Fibroblast of lung (primary cell): Measurements from ENCODE around the gene VCAM1. TPM values are rescaled to one million over a fixed set of nuclear protein-coding genes. Genes with fewer than 3 reads are reported as not detected.

Experiments used
- DNase-seq, 2 donors: peaks; one replicate each; pipeline versions ENCODE4 v3.0.0 to v3.0.0-alpha.2; 2010; ENCODE audit warnings: low read depth in 2 of 2
- H2AFZ ChIP-seq: 2 replicates; pipeline ENCODE4 v1.5.1; 2012; ENCODE audit warnings: low read length, control low read depth, inconsistent platforms
- H3K27ac ChIP-seq: 2 replicates; pipeline ENCODE4 v1.5.1; 2011; ENCODE audit warnings: low read length, control low read depth; ENCODE audit not compliant: insufficient read depth
- H3K27me3 ChIP-seq: 2 replicates; pipeline ENCODE4 v1.5.1; 2011; ENCODE audit warnings: mild to moderate bottlenecking, low read length; ENCODE audit not compliant: control insufficient read depth, insufficient read depth
- H3K36me3 ChIP-seq: 2 replicates; pipeline ENCODE4 v1.5.1; 2011; ENCODE audit warnings: low read length; ENCODE audit not compliant: control insufficient read depth, insufficient read depth
- H3K4me1 ChIP-seq: 2 replicates; pipeline ENCODE4 v1.5.1; 2011; ENCODE audit warnings: low read length; ENCODE audit not compliant: control insufficient read depth, insufficient read depth; ENCODE audit errors: extremely low read depth
- H3K4me2 ChIP-seq: 2 replicates; pipeline ENCODE4 v1.5.1; 2011; ENCODE audit warnings: low read length, control low read depth; ENCODE audit not compliant: insufficient read depth; ENCODE audit errors: extremely low read depth
- H3K4me3 ChIP-seq, 4 experiments: fragments of 200-600 bp in 1 of 4; sonication (generic) in 1 of 4; replicated peaks in 1 of 4; 2 replicates each; pipeline ENCODE4 v1.5.1; 2011 to 2016; ENCODE audit warnings: low read length in 4 of 4, low read depth in 3 of 4, mild to moderate bottlenecking in 3 of 4, control low read depth in 2 of 4, inconsistent platforms in 1 of 4, mixed read lengths in 1 of 4; ENCODE audit not compliant: insufficient read depth in 1 of 4; ENCODE audit errors: control extremely low read depth in 1 of 4
- H3K79me2 ChIP-seq: 2 replicates; pipeline ENCODE4 v1.5.1; 2012; ENCODE audit warnings: mild to moderate bottlenecking, low read length, inconsistent platforms; ENCODE audit not compliant: control insufficient read depth, insufficient read depth
- H3K9ac ChIP-seq: 2 replicates; pipeline ENCODE4 v1.5.1; 2011; ENCODE audit warnings: mild to moderate bottlenecking, low read length, control low read depth; ENCODE audit not compliant: insufficient read depth
- H3K9me3 ChIP-seq: 2 replicates; pipeline ENCODE4 v1.5.1; 2012; ENCODE audit warnings: low read depth, low read length; ENCODE audit not compliant: control insufficient read depth, insufficient read depth
- H4K20me1 ChIP-seq: 2 replicates; pipeline ENCODE4 v1.5.1; 2011; ENCODE audit warnings: low read length; ENCODE audit not compliant: control insufficient read depth, insufficient read depth; ENCODE audit errors: extremely low read depth
- EZH2 ChIP-seq: IDR thresholded peaks from 2 replicates; pipeline ENCODE4 v1.5.1; 2012; ENCODE audit warnings: low read length, control low read depth, mild to moderate bottlenecking; ENCODE audit errors: missing control alignments
- polyA plus RNA-seq, 2 donors: library from polyadenylated mRNA; depleted of rRNA in 1 of 2; stranded (reverse) in 1 of 2; unstranded in 1 of 2; fragments of >200 nt; gene quantifications; 2 replicates each; pipeline ENCODE4 v1.2.1, GENCODE V29; 2011 to 2012; ENCODE audit warnings: missing spikeins in 1 of 2
- total RNA-seq: library from RNA; depleted of rRNA; stranded (reverse); fragments of >200 nt; gene quantifications from 2 replicates; pipeline ENCODE4 v1.2.1, GENCODE V29; 2014
- TF ChIP-seq, protein P1 (sequence below), 2 donors: IDR thresholded peaks in 1 of 2; conservative IDR thresholded peaks in 1 of 2; 1 replicate in 1 of 2; 2 replicates in 1 of 2; pipeline ENCODE4 v1.5.1; 2011 to 2012; ENCODE audit warnings: low read length in 2 of 2, control low read depth in 1 of 2, inconsistent platforms in 1 of 2, low read depth in 1 of 2, mild to moderate bottlenecking in 1 of 2

The VCAM1 gene
- total and polyA plus RNA-seq, 2 donors (not counting 1 experiment from before 2014, with no cell fraction given): 0.92 to 14.9 TPM

DNA sequence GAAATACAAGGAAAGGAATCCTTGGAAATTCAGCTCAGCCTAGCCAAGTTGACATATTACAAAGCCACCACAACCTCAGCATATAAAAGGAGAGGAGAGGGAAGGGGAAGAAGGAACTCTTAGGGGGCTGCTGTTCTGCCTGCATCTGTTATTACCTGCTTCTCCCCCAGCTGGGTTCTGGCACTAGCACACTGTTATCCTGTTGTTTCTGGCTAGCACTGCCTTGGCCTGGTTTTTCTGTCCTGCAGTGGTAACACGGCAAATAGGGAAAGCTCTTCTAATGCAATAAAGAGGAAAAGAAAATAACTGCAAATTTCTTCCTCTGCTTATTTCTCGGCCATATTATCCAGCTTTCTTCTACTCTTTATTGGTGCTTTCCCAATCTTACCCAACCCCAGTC lies 16.5 kb upstream of the VCAM1 start:
- Histone ChIP-seq H3K4me2 (no peak overlapping the region), H4K20me1 (no peaks in the 10 kb centered on the region), H3K4me3 (no peak overlapping the region), H3K27me3 (no peaks in the 10 kb centered on the region), H3K36me3 (no peaks in the 10 kb centered on the region), H3K9ac (no peak overlapping the region), H2AFZ (no peak overlapping the region), H3K9me3 (no peaks in the 10 kb centered on the region), H3K79me2 (no peaks in the 10 kb centered on the region), H3K4me1 (peaks cover 2% of the 10 kb centered on the region), H3K27ac (no peak overlapping the region)
- no peak for TF ChIP-seq EZH2
- TF ChIP-seq, protein P1, sequence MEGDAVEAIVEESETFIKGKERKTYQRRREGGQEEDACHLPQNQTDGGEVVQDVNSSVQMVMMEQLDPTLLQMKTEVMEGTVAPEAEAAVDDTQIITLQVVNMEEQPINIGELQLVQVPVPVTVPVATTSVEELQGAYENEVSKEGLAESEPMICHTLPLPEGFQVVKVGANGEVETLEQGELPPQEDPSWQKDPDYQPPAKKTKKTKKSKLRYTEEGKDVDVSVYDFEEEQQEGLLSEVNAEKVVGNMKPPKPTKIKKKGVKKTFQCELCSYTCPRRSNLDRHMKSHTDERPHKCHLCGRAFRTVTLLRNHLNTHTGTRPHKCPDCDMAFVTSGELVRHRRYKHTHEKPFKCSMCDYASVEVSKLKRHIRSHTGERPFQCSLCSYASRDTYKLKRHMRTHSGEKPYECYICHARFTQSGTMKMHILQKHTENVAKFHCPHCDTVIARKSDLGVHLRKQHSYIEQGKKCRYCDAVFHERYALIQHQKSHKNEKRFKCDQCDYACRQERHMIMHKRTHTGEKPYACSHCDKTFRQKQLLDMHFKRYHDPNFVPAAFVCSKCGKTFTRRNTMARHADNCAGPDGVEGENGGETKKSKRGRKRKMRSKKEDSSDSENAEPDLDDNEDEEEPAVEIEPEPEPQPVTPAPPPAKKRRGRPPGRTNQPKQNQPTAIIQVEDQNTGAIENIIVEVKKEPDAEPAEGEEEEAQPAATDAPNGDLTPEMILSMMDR (conservative IDR thresholded peaks at IDR 0.05 in 1 of 2, IDR thresholded peaks at IDR 0.05 in 1 of 2; ENCODE audit: low read depth in 1 of 2, low read length in 2 of 2): no peak
- DNase-seq: no peak

DNA sequence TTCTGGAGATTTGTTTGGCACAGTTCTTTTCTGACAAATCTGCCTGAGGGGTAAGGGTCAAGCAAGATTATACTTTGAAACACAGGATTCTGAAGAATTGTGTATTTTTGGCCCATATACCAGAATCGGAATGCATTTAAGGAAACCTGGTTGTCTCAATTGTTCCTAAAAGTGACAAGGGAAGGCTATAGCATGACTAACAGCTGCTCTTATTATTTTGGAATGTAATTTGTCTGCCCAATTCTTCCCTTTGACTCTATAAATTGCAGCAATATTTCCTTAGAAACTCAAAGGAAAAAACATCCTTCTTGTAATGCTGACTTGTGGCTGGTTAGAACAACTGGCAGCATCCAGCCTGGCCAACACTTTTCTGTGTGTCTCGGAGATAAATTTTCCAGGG lies 15.8 kb upstream of the VCAM1 start:
- no peak overlapping the region for H3K4me2 ChIP-seq
- H3K27me3 ChIP-seq: no peaks in the 10 kb centered on the region
- no peaks in the 10 kb centered on the region for H3K79me2 ChIP-seq
- TF ChIP-seq, protein P1 (conservative IDR thresholded peaks at IDR 0.05 in 1 of 2, IDR thresholded peaks at IDR 0.05 in 1 of 2; ENCODE audit: low read depth in 1 of 2, low read length in 2 of 2): no peak
- no peak for TF ChIP-seq EZH2
- no peak overlapping the region for H3K4me3 ChIP-seq
- no peak overlapping the region for H3K9ac ChIP-seq
- H3K4me1 ChIP-seq: peaks cover 2% of the 10 kb centered on the region
- no peaks in the 10 kb centered on the region for H3K9me3 ChIP-seq
- no peaks in the 10 kb centered on the region for H4K20me1 ChIP-seq
- H2AFZ ChIP-seq: no peak overlapping the region
- H3K36me3 ChIP-seq: no peaks in the 10 kb centered on the region
- H3K27ac ChIP-seq: no peak overlapping the region
- DNase-seq: peak in 1 of 2 donors; percentile 78

DNA sequence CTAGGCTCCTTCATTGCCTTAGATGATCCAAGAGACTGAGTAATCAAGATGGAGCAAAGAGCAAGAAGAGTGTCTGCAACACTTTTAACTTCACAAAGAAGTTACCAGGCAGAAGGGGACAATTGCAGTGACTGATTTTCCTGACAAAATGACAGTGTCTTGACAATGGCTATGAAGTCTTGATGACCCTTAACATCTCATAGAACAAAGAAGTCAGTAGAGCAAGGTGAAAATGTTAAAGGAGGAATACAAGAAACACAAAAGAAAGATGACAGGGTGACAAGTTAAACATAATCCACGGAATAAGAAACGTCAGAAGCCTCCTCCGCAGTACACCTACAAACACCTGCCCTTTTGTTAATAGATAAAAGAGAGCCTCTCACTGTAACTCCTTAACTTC lies 15.1 kb upstream of the VCAM1 start:
- Histone ChIP-seq H3K4me2 (no peak overlapping the region), H3K4me3 (no peak overlapping the region), H2AFZ (no peak overlapping the region), H3K27ac (no peak overlapping the region), H3K4me1 (peaks cover 2% of the 10 kb centered on the region), H3K9ac (no peak overlapping the region), H3K27me3 (no peaks in the 10 kb centered on the region), H3K79me2 (no peaks in the 10 kb centered on the region), H3K36me3 (no peaks in the 10 kb centered on the region), H3K9me3 (no peaks in the 10 kb centered on the region), H4K20me1 (no peaks in the 10 kb centered on the region)
- no peak for DNase-seq
- TF ChIP-seq, protein P1 (conservative IDR thresholded peaks at IDR 0.05 in 1 of 2, IDR thresholded peaks at IDR 0.05 in 1 of 2; ENCODE audit: low read depth in 1 of 2, low read length in 2 of 2): no peak
- no peak for TF ChIP-seq EZH2
